Left lung (tissue), 10 donors: ENCODE data around the gene BTBD17. TPM values are rescaled to one million over a fixed set of nuclear protein-coding genes. Genes with fewer than 3 reads are reported as not detected.

Source experiments
- ATAC-seq: fragments of 200-7000 bp; cut with Tn5 transposase; one replicate; pipeline ENCODE4 v1.9.1; 2020; ENCODE audit warnings: moderate library complexity
- DNase-seq, 4 donors: peaks; one replicate each; pipeline ENCODE4 v3.0.0-alpha.2; 2013 to 2020
- H3K27ac ChIP-seq, 2 donors: fragments of 200-600 bp; sonication (generic) in 1 of 2; one replicate each; pipeline versions ENCODE4 v1.5.0 to v1.8.0; 2020 to 2021
- H3K27me3 ChIP-seq, 2 donors: fragments of 200-600 bp; sonication (generic) in 1 of 2; one replicate each; pipeline versions ENCODE4 v1.5.0 to v1.8.0; 2020 to 2021
- H3K36me3 ChIP-seq, 2 donors: fragments of 200-600 bp; sonication (generic) in 1 of 2; one replicate each; pipeline versions ENCODE4 v1.5.0 to v1.8.0; 2020 to 2021
- H3K4me1 ChIP-seq, 2 donors: fragments of 200-600 bp; one replicate each; pipeline ENCODE4 v1.8.0; 2021
- H3K4me3 ChIP-seq, 2 donors: fragments of 200-600 bp; sonication (generic) in 1 of 2; one replicate each; pipeline versions ENCODE4 v1.5.0 to v1.8.0; 2020 to 2021; ENCODE audit warnings: mild to moderate bottlenecking in 1 of 2
- H3K9me3 ChIP-seq, 2 donors: fragments of 200-600 bp; sonication (generic) in 1 of 2; one replicate each; pipeline versions ENCODE4 v1.5.0 to v1.8.0; 2020 to 2021
- intact Hi-C, 2 donors: fragments of 100-400 bp; cut with DNase I; formaldehyde crosslinking; loops; one replicate each; pipeline versions ENCODE4 v1.11.2 to v1.14.2; 2022
- polyA plus RNA-seq, 6 donors: library from polyadenylated mRNA; unstranded; fragments of 120-200 nt; gene quantifications; one replicate each; pipeline ENCODE4 v1.2.1, GENCODE V29; 2013; ENCODE audit not compliant: insufficient read length in 6 of 6
- total RNA-seq, 2 donors: library from RNA; stranded (reverse); fragmentation: NEBNext Ultra II Directional; extraction: Animal tissue kit (Norgen Biotek cat#: 25700); gene quantifications; one replicate each; pipeline ENCODE4 v1.2.1, GENCODE V29; 2021
- TF ChIP-seq, protein P1 (sequence below), 2 donors: fragments of 200-600 bp; sonication (generic) in 1 of 2; IDR thresholded peaks; one replicate each; pipeline versions ENCODE4 v1.5.0 to v1.8.0; 2021; ENCODE audit warnings: antibody characterized with exemption in 2 of 2
- donor health status: DM: no; HTN: yes; CAD: no.
- donor health status: DM: no; HTN: no; CAD: no.

Gene BTBD17
- total and polyA plus RNA-seq, 8 donors, result 0.60 to 1.2 (median 1.0) TPM; not detected in 2

DNA sequence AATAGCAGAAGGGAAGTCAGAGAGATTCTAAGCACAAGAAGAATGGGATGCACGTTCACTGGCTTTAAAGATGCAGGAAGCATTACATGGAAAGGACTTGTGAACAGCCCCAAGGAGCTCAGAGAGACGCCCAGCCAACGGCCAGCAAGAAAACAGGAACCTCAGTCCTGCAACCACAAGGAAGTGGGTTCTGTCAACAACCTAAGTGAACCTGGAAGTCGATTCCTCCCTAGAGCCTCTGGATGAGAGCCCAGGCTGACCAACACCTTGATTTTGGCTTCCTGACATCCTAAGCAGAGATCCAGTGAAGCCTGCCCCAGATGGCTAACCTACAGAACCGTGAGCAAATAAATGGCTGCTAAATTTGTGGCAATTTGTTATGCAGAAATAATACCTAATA is 30.1 kb upstream of the BTBD17 start:
- H3K4me3 ChIP-seq, result no peak overlapping the region
- no peaks in the 10 kb centered on the region for H3K27me3 ChIP-seq
- ATAC-seq (no peak), DNase-seq (no peak)
- no peaks in the 10 kb centered on the region for H3K9me3 ChIP-seq
- no peaks in the 10 kb centered on the region for H3K36me3 ChIP-seq
- no peaks in the 10 kb centered on the region for H3K4me1 ChIP-seq
- TF ChIP-seq, protein P1, sequence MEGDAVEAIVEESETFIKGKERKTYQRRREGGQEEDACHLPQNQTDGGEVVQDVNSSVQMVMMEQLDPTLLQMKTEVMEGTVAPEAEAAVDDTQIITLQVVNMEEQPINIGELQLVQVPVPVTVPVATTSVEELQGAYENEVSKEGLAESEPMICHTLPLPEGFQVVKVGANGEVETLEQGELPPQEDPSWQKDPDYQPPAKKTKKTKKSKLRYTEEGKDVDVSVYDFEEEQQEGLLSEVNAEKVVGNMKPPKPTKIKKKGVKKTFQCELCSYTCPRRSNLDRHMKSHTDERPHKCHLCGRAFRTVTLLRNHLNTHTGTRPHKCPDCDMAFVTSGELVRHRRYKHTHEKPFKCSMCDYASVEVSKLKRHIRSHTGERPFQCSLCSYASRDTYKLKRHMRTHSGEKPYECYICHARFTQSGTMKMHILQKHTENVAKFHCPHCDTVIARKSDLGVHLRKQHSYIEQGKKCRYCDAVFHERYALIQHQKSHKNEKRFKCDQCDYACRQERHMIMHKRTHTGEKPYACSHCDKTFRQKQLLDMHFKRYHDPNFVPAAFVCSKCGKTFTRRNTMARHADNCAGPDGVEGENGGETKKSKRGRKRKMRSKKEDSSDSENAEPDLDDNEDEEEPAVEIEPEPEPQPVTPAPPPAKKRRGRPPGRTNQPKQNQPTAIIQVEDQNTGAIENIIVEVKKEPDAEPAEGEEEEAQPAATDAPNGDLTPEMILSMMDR (IDR thresholded peaks at IDR 0.05), result no peak
- H3K27ac ChIP-seq, result no peak overlapping the region
- intact Hi-C loops, result no loop called here

DNA sequence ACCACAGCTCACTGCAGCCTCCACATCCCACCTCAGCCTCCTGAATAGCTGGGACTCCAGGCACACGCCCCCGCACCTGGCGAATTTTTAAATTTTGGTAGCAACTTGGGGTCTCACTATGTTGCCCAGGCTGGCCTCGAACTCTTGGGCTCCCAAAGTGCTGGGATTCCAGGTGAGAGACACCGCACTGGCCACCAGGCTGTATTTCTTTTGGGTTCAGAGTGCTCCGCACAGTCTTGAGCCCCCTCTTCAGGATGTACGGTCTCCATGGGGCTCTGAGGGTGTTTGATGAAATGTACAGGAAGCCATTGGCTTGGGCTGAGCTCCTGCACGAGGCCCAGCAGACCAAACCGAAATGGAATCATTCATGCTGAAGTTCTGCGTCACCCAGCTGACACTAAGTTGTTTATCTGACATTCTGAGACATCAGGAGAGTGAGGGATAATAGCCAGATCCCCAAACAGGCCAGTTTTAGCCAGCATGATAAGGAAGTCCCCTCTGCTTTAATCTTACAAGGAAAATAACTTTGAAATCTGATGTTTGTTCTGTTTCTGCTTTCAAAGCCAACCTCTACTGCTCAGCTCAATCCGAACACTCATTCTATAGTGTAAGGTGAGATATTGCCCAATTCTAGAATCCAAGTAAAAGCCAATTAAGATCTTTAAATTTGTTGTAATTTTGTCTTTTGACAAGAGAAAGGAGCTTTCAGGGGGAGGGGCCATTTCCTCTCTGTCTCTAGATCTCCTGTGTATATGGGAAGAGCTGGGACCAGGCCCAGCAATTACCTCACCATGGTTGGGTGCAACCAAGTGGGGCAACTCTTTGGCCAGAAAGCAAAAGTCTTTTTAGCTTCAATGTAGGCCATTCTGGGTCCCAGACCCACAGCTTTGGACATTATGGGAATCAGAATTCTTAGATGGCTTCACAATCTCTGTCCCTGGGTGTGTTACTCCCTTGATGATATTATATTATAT is 29.3 kb upstream of the BTBD17 start:
- no peaks in the 10 kb centered on the region for H3K36me3 ChIP-seq
- no peak for ATAC-seq
- H3K27ac ChIP-seq, result no peak overlapping the region
- intact Hi-C loops, result no loop called here
- no peak for DNase-seq
- H3K4me3 ChIP-seq, result no peak overlapping the region
- no peaks in the 10 kb centered on the region for H3K27me3 ChIP-seq
- no peaks in the 10 kb centered on the region for H3K9me3 ChIP-seq
- H3K4me1 ChIP-seq, result no peaks in the 10 kb centered on the region
- TF ChIP-seq, protein P1 (IDR thresholded peaks at IDR 0.05), result no peak

DNA sequence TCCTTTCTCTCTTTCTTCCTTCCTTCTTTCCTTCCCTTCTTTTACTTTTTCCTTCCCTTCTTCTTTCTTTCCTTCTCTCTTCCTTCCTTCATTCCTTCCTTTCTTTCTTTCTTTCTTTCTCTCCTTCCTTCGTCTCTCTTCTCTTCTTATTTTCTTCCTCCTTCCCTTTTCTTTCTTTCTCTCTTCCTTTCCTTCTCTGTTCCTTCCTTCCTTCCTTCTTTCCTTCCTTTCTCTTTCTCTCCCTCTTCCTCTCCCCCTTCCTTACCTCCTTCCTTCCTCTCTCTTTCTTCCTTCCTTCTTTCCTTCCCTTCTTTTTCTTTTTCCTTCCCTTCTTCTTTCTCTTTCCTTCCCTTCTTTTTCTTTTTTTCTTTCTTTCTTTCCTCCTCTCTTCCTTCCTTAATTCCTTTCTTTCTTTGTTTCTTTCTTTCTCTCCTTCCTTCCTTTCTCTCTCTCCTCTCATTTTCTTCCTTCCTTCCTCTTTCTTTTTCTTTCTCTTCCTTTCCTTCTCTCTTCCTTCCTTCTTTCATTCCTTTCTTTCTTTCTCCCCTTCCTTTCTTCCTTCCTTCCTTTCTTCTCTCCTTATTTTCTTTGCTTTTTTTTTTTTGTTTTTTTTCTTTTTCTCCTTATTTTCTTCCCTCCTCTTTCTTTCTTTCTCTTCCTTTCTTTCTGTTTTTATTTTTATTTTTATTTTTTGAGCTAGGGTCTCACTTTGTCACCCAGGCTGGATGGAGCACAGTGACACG is 28.4 kb upstream of the BTBD17 start:
- TF ChIP-seq, protein P1 (IDR thresholded peaks at IDR 0.05), result no peak
- Histone ChIP-seq H3K27ac (no peak overlapping the region), H3K4me1 (no peaks in the 10 kb centered on the region), H3K36me3 (no peaks in the 10 kb centered on the region), H3K9me3 (no peaks in the 10 kb centered on the region), H3K27me3 (no peaks in the 10 kb centered on the region), H3K4me3 (no peak overlapping the region)
- intact Hi-C loops, result loop anchor here in 1 of 2 donors (10.0 kb wide), 1 partner anchor 65 kb away; no protein-coding TSS in a partner anchor
- ATAC-seq (no peak), DNase-seq (no peak)

- H3K4me3 ChIP-seq, result no peak overlapping the region
- intact Hi-C loops, result loop anchor here in 1 of 2 donors (10.0 kb wide), 1 partner anchor 66 kb away; no protein-coding TSS in a partner anchor
- H3K27me3 ChIP-seq, result no peaks in the 10 kb centered on the region
- no peaks in the 10 kb centered on the region for H3K36me3 ChIP-seq
- TF ChIP-seq, protein P1 (IDR thresholded peaks at IDR 0.05), result no peak
- no peaks in the 10 kb centered on the region for H3K4me1 ChIP-seq
- no peak overlapping the region for H3K27ac ChIP-seq
- DNase-seq, result no peak
- no peak for ATAC-seq
- H3K9me3 ChIP-seq, result no peaks in the 10 kb centered on the region
Measured at GRCh38 chr17:74389084-74389753, 27.6 kb upstream of the BTBD17 start.
